B cell (primary cell): Measurements from ENCODE around the gene MIGA1. TPM values are rescaled to one million over a fixed set of nuclear protein-coding genes. Genes with fewer than 3 reads are reported as not detected.

ENCODE experiments used
- ATAC-seq: fragments of 200-7000 bp; cut with Tn5 transposase; one replicate; pipeline ENCODE4 v1.10.0; 2021; ENCODE audit warnings: low read depth, mild to moderate bottlenecking, moderate number of reproducible peaks, moderate library complexity
- CTCF ChIA-PET: fragments of 350-600 bp; sonication (Branson Sonifier 250); formaldehyde crosslinking; loops from one replicate; lab custom pipeline; 2021; ENCODE audit warnings: antibody characterized with exemption, inconsistent platforms; lab: Charles Lee
- POLR2A ChIA-PET: fragments of 350-600 bp; sonication (Branson Sonifier 250); formaldehyde crosslinking; loops from one replicate; lab custom pipeline; 2021; ENCODE audit warnings: antibody characterized with exemption; lab: Charles Lee
- DNase-seq: peaks from one replicate; pipeline ENCODE4 v3.0.0; 2013
- H2AFZ ChIP-seq: 2 replicates; pipeline ENCODE4 v1.6.1; 2012; ENCODE audit warnings: mild to moderate bottlenecking, low read depth, low read length; ENCODE audit not compliant: insufficient read depth, poor library complexity, severe bottlenecking
- H3K27ac ChIP-seq, 2 donors: 1 replicate in 1 of 2; 2 replicates in 1 of 2; pipeline ENCODE4 v1.5.1; 2012 to 2013; ENCODE audit warnings: low read length in 2 of 2, mild to moderate bottlenecking in 2 of 2, moderate library complexity in 1 of 2
- H3K27me3 ChIP-seq, 4 experiments: fragments of 200-600 bp in 1 of 4; sonication (generic) in 1 of 4; replicated peaks in 1 of 4; 1 replicate in 2 of 4; 2 replicates in 2 of 4; pipeline versions ENCODE4 v1.6.1 to v1.7.0; 2013 to 2016; ENCODE audit warnings: low read length in 3 of 4, mild to moderate bottlenecking in 2 of 4, mixed read lengths in 1 of 4, moderate library complexity in 1 of 4; ENCODE audit not compliant: insufficient read depth in 4 of 4, control insufficient read depth in 3 of 4; ENCODE audit errors: control extremely low read depth in 1 of 4
- H3K36me3 ChIP-seq, 2 experiments: replicated peaks in 1 of 2; 1 replicate in 1 of 2; 2 replicates in 1 of 2; pipeline versions ENCODE4 v1.6.1 to v1.7.1; 2013; ENCODE audit warnings: low read length in 1 of 2; ENCODE audit not compliant: insufficient read depth in 2 of 2, control insufficient read depth in 1 of 2; ENCODE audit errors: control extremely low read depth in 1 of 2, extremely low read depth in 1 of 2
- H3K4me1 ChIP-seq, 2 donors: fragments of 200-600 bp in 1 of 2; sonication (generic) in 1 of 2; 1 replicate in 1 of 2; 2 replicates in 1 of 2; pipeline versions ENCODE4 v1.5.1 to v1.6.1; 2013 to 2017; ENCODE audit warnings: low read length in 2 of 2; ENCODE audit not compliant: control insufficient read depth in 2 of 2, insufficient read depth in 2 of 2
- H3K4me2 ChIP-seq: replicated peaks from 2 replicates; pipeline ENCODE3; 2012; ENCODE audit warnings: mild to moderate bottlenecking, low read depth, low read length; ENCODE audit not compliant: poor library complexity, severe bottlenecking
- H3K4me3 ChIP-seq, 5 experiments: fragments of 200-600 bp in 1 of 5; sonication (generic) in 1 of 5; 1 replicate in 3 of 5; 2 replicates in 2 of 5; pipeline versions ENCODE4 v1.5.1 to v1.7.0; 2011 to 2016; ENCODE audit warnings: low read length in 4 of 5, mild to moderate bottlenecking in 4 of 5, low read depth in 2 of 5, control low read depth in 1 of 5, moderate library complexity in 1 of 5; ENCODE audit not compliant: insufficient read depth in 1 of 5; ENCODE audit errors: control extremely low read depth in 1 of 5, extremely low read depth in 1 of 5
- H3K79me2 ChIP-seq: fragments of 200-600 bp; sonication (generic); one replicate; pipeline ENCODE4 v1.6.0; 2016; ENCODE audit warnings: low read length; ENCODE audit not compliant: control insufficient read depth, insufficient read depth
- H3K9ac ChIP-seq: fragments of 200-600 bp; sonication (generic); 2 replicates; pipeline ENCODE4 v1.6.1; 2017; ENCODE audit warnings: mild to moderate bottlenecking, low read length, moderate library complexity
- H3K9me3 ChIP-seq, 3 donors: one replicate each; pipeline versions ENCODE4 v1.6.1 to v1.7.1; 2013; ENCODE audit warnings: low read length in 2 of 3; ENCODE audit not compliant: control insufficient read depth in 2 of 3, insufficient read depth in 1 of 3; ENCODE audit errors: control extremely low read depth in 1 of 3
- H4K20me1 ChIP-seq: 2 replicates; pipeline ENCODE4 v1.6.0; 2012; ENCODE audit warnings: mild to moderate bottlenecking, low read length; ENCODE audit not compliant: insufficient read depth, control insufficient read depth, poor library complexity, severe bottlenecking
- H3K27ac Mint-ChIP-seq: one replicate; pipeline ENCODE4 v1.8.0; 2021; ENCODE audit warnings: mixed read lengths
- H3K27me3 Mint-ChIP-seq: one replicate; pipeline ENCODE4 v1.8.0; 2021; ENCODE audit warnings: mixed read lengths
- H3K4me1 Mint-ChIP-seq: one replicate; pipeline ENCODE4 v1.8.0; 2021; ENCODE audit warnings: mixed read lengths
- H3K4me3 Mint-ChIP-seq: one replicate; pipeline ENCODE4 v1.8.0; 2021; ENCODE audit warnings: mixed read lengths
- H3K9me3 Mint-ChIP-seq: one replicate; pipeline ENCODE4 v1.8.0; 2022; ENCODE audit warnings: mixed read lengths; ENCODE audit not compliant: insufficient read depth
- CTCF ChIP-seq: fragments of 200-600 bp; IDR thresholded peaks from one replicate; pipeline ENCODE4 v1.8.0; 2022; ENCODE audit warnings: antibody characterized with exemption, mild to moderate bottlenecking
- EZH2 ChIP-seq: IDR thresholded peaks from 2 replicates; pipeline ENCODE4 v1.6.1; 2012; ENCODE audit warnings: borderline replicate concordance, low read depth, mild to moderate bottlenecking, moderate library complexity, low read length; ENCODE audit not compliant: insufficient read depth, poor library complexity, severe bottlenecking
- WGBS: methylation state at CpG from one replicate; pipeline ENCODE4 v1.1.5; 2013; ENCODE audit warnings: missing lambda C conversion rate; ENCODE audit not compliant: insufficient coverage; 5-methylcytosine and 5-hydroxymethylcytosine counted together
- intact Hi-C: fragments of 100-400 bp; cut with micrococcal nuclease; formaldehyde crosslinking; loops from one replicate; pipeline ENCODE4 v1.10.0; 2022
- polyA plus RNA-seq: library from polyadenylated mRNA; depleted of rRNA; stranded (reverse); fragments of >200 nt; gene quantifications from 2 replicates; pipeline ENCODE4 v1.2.3, GENCODE V29; 2012
- total RNA-seq, 2 donors: library from RNA; stranded (reverse); fragments of 120-200 nt in 1 of 2; gene quantifications; 1 replicate in 1 of 2; 2 replicates in 1 of 2; pipeline versions ENCODE4 v1.2.3 to v1.2.4, GENCODE V29; 2013 to 2022

MIGA1 gene
- total and polyA plus RNA-seq, 2 donors (not counting 1 experiment from before 2014, with no cell fraction given): 5.0 to 18.0 TPM

- Histone ChIP-seq H3K4me2 (no peak overlapping the region), H4K20me1 (no peaks in the 10 kb centered on the region), H3K9me3 (no peaks in the 10 kb centered on the region), H3K79me2 (no peaks in the 10 kb centered on the region), H2AFZ (no peak overlapping the region), H3K4me1 (no peaks in the 10 kb centered on the region), H3K27ac (no peak overlapping the region), H3K4me3 (no peak overlapping the region), H3K36me3 (peaks cover 11 to 32% of the 10 kb centered on the region in 2 experiments), H3K27me3 (no peaks in the 10 kb centered on the region), H3K9ac (no peak overlapping the region)
- POLR2A ChIA-PET: no interaction called here
- 100% methylated on average over 2 of the region's 4 CpGs for WGBS
- DNase-seq (no peak), ATAC-seq (no peak)
- no peaks in the 10 kb centered on the region for H3K27me3 Mint-ChIP-seq
- no peak overlapping the region for H3K27ac Mint-ChIP-seq
- no peaks in the 10 kb centered on the region for H3K4me1 Mint-ChIP-seq
- no peak for TF ChIP-seq CTCF
- no peak for TF ChIP-seq EZH2
- CTCF ChIA-PET: no interaction called here
- H3K9me3 Mint-ChIP-seq: no peaks in the 10 kb centered on the region
- intact Hi-C loops: no loop called here
- no peak overlapping the region for H3K4me3 Mint-ChIP-seq
These were observed 86.8 kb downstream of the MIGA1 start for GRCh38 chr1:77866296-77866695.

GRCh38 chr1:77872645-77873044 is 93.2 kb downstream of the MIGA1 start:
- Histone ChIP-seq H3K9ac (no peak overlapping the region), H3K4me2 (no peak overlapping the region), H3K27ac (no peak overlapping the region), H3K4me3 (no peak overlapping the region), H4K20me1 (no peaks in the 10 kb centered on the region), H3K36me3 (peaks cover 11 to 18% of the 10 kb centered on the region in 2 experiments), H3K9me3 (no peaks in the 10 kb centered on the region), H2AFZ (no peak overlapping the region), H3K79me2 (no peaks in the 10 kb centered on the region), H3K27me3 (no peaks in the 10 kb centered on the region), H3K4me1 (no peaks in the 10 kb centered on the region)
- Mint-ChIP-seq H3K27me3 (no peaks in the 10 kb centered on the region), H3K27ac (no peak overlapping the region), H3K4me3 (no peak overlapping the region), H3K9me3 (no peaks in the 10 kb centered on the region), H3K4me1 (no peaks in the 10 kb centered on the region)
- ChIA-PET POLR2A (no interaction called here), CTCF (no interaction called here)
- DNase-seq (no peak), ATAC-seq (no peak)
- WGBS: no CpG with 5 or more reads among the region's 1 CpG
- intact Hi-C loops: no loop called here
- TF ChIP-seq CTCF (no peak), EZH2 (no peak)
